ENCODE data around the gene TCTN1. TPM values are rescaled to one million over a fixed set of nuclear protein-coding genes. Genes with fewer than 3 reads are reported as not detected.

Gene TCTN1
- total and polyA plus RNA-seq, 9 of the 15 experiments (the other 6 are each of a cell fraction or from before 2014, with no cell fraction given), result 0.32 to 12.5 (median 4.0) TPM

DNA sequence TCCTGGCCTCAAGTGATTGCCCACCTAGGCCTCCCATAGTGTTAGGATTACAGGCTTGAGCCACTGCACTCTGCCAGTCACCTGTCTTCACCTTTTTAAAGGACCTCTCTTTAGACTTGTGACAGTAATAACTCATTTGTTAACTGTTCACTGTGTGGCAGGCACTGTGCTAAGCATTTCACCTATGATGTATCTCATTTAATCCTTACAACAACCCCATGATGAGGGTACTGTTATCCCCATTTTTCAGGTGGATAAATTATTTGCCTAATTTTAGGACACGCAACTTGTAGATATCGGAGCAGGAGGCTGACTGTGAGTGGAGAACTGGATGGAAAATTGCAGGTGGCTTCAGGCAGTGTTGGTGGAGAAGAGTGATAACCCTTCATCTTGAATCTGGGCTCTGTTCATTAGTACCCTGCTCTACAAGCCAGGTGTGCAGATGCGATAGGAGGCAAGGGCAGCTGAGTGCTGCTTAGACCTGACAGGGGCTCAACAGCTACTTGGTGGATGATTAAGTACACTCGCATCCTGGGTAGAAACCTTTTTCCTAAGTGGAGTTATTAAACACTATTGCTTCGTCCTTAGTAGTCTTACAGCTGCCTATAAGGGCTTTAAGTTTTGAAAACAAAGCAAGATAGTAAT is 2.7 kb downstream of the TCTN1 start:
- 61% methylated on average over 5 of the region's 5 CpGs for WGBS (ENCODE audit: insufficient coverage, low coverage, missing lambda C conversion rate)
- TF ChIP-seq TEAD4 (IDR thresholded peaks at IDR 0.05; ENCODE audit: low read length) (peak; percentile 40; the same call in 1 of the 2 replicates), TEAD4 (CRISPR knock-in tag; IDR thresholded peaks at IDR 0.05; ENCODE audit: borderline replicate concordance) (no peak), PPARD (CRISPR knock-in tag; IDR thresholded peaks at IDR 0.05) (no peak), CBFA2T2 (conservative IDR thresholded peaks at IDR 0.05) (peak; percentile 66), MEIS2 (IDR thresholded peaks at IDR 0.05; ENCODE audit: partially characterized antibody) (peak; percentile 51), TAL1 (IDR thresholded peaks at IDR 0.05) (peak; percentile 40; the same call in 1 of the 2 replicates), ZNF830 (CRISPR knock-in tag; IDR thresholded peaks at IDR 0.05) (no peak), CBFA2T3 (IDR thresholded peaks at IDR 0.05) (peak; percentile 79), KDM1A (IDR thresholded peaks at IDR 0.05) (peak; percentile 14 to 46; a peak in 1 of 4 replicates), RBM25 (IDR thresholded peaks at IDR 0.05; ENCODE audit: low read depth, low read length, severe bottlenecking) (peak; percentile 6), HNRNPK (IDR thresholded peaks at IDR 0.05; ENCODE audit: low read depth, low read length, poor library complexity, severe bottlenecking) (no peak)
- TF ChIP-seq, protein P1, sequence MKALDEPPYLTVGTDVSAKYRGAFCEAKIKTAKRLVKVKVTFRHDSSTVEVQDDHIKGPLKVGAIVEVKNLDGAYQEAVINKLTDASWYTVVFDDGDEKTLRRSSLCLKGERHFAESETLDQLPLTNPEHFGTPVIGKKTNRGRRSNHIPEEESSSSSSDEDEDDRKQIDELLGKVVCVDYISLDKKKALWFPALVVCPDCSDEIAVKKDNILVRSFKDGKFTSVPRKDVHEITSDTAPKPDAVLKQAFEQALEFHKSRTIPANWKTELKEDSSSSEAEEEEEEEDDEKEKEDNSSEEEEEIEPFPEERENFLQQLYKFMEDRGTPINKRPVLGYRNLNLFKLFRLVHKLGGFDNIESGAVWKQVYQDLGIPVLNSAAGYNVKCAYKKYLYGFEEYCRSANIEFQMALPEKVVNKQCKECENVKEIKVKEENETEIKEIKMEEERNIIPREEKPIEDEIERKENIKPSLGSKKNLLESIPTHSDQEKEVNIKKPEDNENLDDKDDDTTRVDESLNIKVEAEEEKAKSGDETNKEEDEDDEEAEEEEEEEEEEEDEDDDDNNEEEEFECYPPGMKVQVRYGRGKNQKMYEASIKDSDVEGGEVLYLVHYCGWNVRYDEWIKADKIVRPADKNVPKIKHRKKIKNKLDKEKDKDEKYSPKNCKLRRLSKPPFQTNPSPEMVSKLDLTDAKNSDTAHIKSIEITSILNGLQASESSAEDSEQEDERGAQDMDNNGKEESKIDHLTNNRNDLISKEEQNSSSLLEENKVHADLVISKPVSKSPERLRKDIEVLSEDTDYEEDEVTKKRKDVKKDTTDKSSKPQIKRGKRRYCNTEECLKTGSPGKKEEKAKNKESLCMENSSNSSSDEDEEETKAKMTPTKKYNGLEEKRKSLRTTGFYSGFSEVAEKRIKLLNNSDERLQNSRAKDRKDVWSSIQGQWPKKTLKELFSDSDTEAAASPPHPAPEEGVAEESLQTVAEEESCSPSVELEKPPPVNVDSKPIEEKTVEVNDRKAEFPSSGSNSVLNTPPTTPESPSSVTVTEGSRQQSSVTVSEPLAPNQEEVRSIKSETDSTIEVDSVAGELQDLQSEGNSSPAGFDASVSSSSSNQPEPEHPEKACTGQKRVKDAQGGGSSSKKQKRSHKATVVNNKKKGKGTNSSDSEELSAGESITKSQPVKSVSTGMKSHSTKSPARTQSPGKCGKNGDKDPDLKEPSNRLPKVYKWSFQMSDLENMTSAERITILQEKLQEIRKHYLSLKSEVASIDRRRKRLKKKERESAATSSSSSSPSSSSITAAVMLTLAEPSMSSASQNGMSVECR (CRISPR knock-in tag; IDR thresholded peaks at IDR 0.05), result no peak
- no TSS peak for BruUV-seq (replicated peaks)

More for the DNA sequence above, 2.7 kb downstream of the TCTN1 start:
- H3K4me3 ChIP-seq, result no peak overlapping the region
- H3K4me2 ChIP-seq (ENCODE audit: insufficient read depth, low read length), result no peak overlapping the region
- peak in 2 of 4 experiments; percentile 16 to 33 for DNase-seq (ENCODE audit: extremely low read depth in 1 of 4, low spot score in 3 of 4)
- peaks cover 3 to 14% of the 10 kb centered on the region in 2 experiments; a peak in 4 of 5 replicates for H3K4me1 ChIP-seq (replicated peaks in 1 of 2; ENCODE audit: control insufficient read depth in 2 of 2, insufficient read depth in 2 of 2, low read length in 2 of 2)
- no peaks in the 10 kb centered on the region for H3K9me1 ChIP-seq (ENCODE audit: control insufficient read depth, insufficient read depth, low read length)
- CTCF ChIA-PET (ENCODE audit: low intra/inter-chr PET ratio), result no interaction called here
- ATAC-seq, result no peak
- no peak for FAIRE-seq
- H4K20me1 ChIP-seq (replicated peaks; ENCODE audit: control insufficient read depth, insufficient read depth, low read length), result no peaks in the 10 kb centered on the region
- no peaks in the 10 kb centered on the region for H3K36me3 ChIP-seq (ENCODE audit: control insufficient read depth, insufficient read depth, low read length)
- H2AFZ ChIP-seq (ENCODE audit: low read depth, low read length), result no peak overlapping the region
- intact Hi-C loops (cut with micrococcal nuclease), result loop anchor here (5.0 kb wide), 2 partner anchors 81 to 211 kb away; no protein-coding TSS in a partner anchor
- H3K9ac ChIP-seq (ENCODE audit: insufficient read depth in 1 of 2, low read depth in 2 of 2, low read length in 2 of 2), result no peak overlapping the region
- H3K27ac ChIP-seq (ENCODE audit: extremely low read depth, low read depth, low read length), result no peak overlapping the region
- H3K9me3 ChIP-seq (replicated peaks; ENCODE audit: control insufficient read depth, insufficient read depth, low read depth, low read length), result no peaks in the 10 kb centered on the region
- H3K27me3 ChIP-seq (ENCODE audit: control insufficient read depth in 2 of 2, insufficient read depth in 2 of 2, low read length in 2 of 2), result no peaks in the 10 kb centered on the region
- POLR2A ChIA-PET, result no interaction called here
- no peaks in the 10 kb centered on the region for H3K79me2 ChIP-seq (ENCODE audit: control insufficient read depth, insufficient read depth, low read length)
- in situ Hi-C loops (cut with MboI), result loop anchor here (10.0 kb wide), 1 partner anchor 208 kb away; no protein-coding TSS in a partner anchor
